Measurements from ENCODE around the gene MME.

MME gene

GRCh38 chr3:155164306-155164705 lies 84.2 kb downstream of the MME start:
- H3K4me3 ChIP-seq (ENCODE audit: low read depth, low read length), result no peak overlapping the region
- TF ChIP-seq CTCF (IDR thresholded peaks at IDR 0.05; ENCODE audit: low read depth, low read length), result no peak
- H3K9me3 ChIP-seq, result no peaks in the 10 kb centered on the region
- no peak for DNase-seq
- no peaks in the 10 kb centered on the region for H3K4me1 ChIP-seq
- no peaks in the 10 kb centered on the region for H3K27me3 ChIP-seq
- no peaks in the 10 kb centered on the region for H3K36me3 ChIP-seq

- no peak overlapping the region for H3K4me3 ChIP-seq (ENCODE audit: low read depth, low read length)
- H3K36me3 ChIP-seq, result no peaks in the 10 kb centered on the region
- no peak for TF ChIP-seq CTCF (IDR thresholded peaks at IDR 0.05; ENCODE audit: low read depth, low read length)
- H3K9me3 ChIP-seq, result no peaks in the 10 kb centered on the region
- H3K4me1 ChIP-seq, result no peaks in the 10 kb centered on the region
- no peak for DNase-seq
- no peaks in the 10 kb centered on the region for H3K27me3 ChIP-seq
Observed at GRCh38 chr3:155166441-155166840, 86.3 kb downstream of the MME start.

GRCh38 chr3:155169197-155169596 lies 89.1 kb downstream of the MME start:
- Histone ChIP-seq H3K27me3 (no peaks in the 10 kb centered on the region), H3K4me1 (no peaks in the 10 kb centered on the region), H3K4me3 (ENCODE audit: low read depth, low read length) (no peak overlapping the region), H3K36me3 (no peaks in the 10 kb centered on the region), H3K9me3 (no peaks in the 10 kb centered on the region)
- DNase-seq, result no peak
- no peak for TF ChIP-seq CTCF (IDR thresholded peaks at IDR 0.05; ENCODE audit: low read depth, low read length)

GRCh38 chr3:155173771-155174170 lies 93.7 kb downstream of the MME start:
- no peak for TF ChIP-seq CTCF (IDR thresholded peaks at IDR 0.05; ENCODE audit: low read depth, low read length)
- DNase-seq, result no peak
- Histone ChIP-seq H3K4me1 (no peaks in the 10 kb centered on the region), H3K36me3 (no peaks in the 10 kb centered on the region), H3K9me3 (no peaks in the 10 kb centered on the region), H3K4me3 (ENCODE audit: low read depth, low read length) (no peak overlapping the region), H3K27me3 (no peaks in the 10 kb centered on the region)

- H3K4me1 ChIP-seq, result no peaks in the 10 kb centered on the region
- H3K9me3 ChIP-seq, result no peaks in the 10 kb centered on the region
- no peak overlapping the region for H3K4me3 ChIP-seq (ENCODE audit: low read depth, low read length)
- no peak for TF ChIP-seq CTCF (IDR thresholded peaks at IDR 0.05; ENCODE audit: low read depth, low read length)
- no peaks in the 10 kb centered on the region for H3K36me3 ChIP-seq
- no peak for DNase-seq
- H3K27me3 ChIP-seq, result no peaks in the 10 kb centered on the region
Observed at GRCh38 chr3:155178810-155179436, 98.8 kb downstream of the MME start.

GRCh38 chr3:155179437-155179827 lies 99.3 kb downstream of the MME start:
- H3K36me3 ChIP-seq, result no peaks in the 10 kb centered on the region
- no peak for DNase-seq
- no peaks in the 10 kb centered on the region for H3K9me3 ChIP-seq
- no peaks in the 10 kb centered on the region for H3K27me3 ChIP-seq
- no peak for TF ChIP-seq CTCF (IDR thresholded peaks at IDR 0.05; ENCODE audit: low read depth, low read length)
- H3K4me1 ChIP-seq, result no peaks in the 10 kb centered on the region
- no peak overlapping the region for H3K4me3 ChIP-seq (ENCODE audit: low read depth, low read length)

Data from BE2C (cell line).